DOHH2 (cell line): Measurements from ENCODE around the gene PTK7.

Source experiments
- CTCF ChIP-seq: fragments of 200-600 bp; sonication (generic); IDR thresholded peaks from one replicate; pipeline ENCODE4 v1.5.1; 2014; ENCODE audit warnings: antibody characterized with exemption, mild to moderate bottlenecking, low read depth, low read length; ENCODE audit not compliant: poor library complexity, severe bottlenecking
- EZH2phosphoT487 ChIP-seq: fragments of 200-600 bp; sonication (generic); IDR thresholded peaks from 2 replicates; pipeline ENCODE4 v1.6.1; 2017; ENCODE audit warnings: borderline replicate concordance, mild to moderate bottlenecking, antibody characterized with exemption, low read length, moderate library complexity, mixed read lengths

GRCh38 chr6:43159599-43159998, 83.5 kb downstream of the PTK7 start:
- no peak for TF ChIP-seq CTCF
- TF ChIP-seq EZH2phosphoT487 = no peak
